ENCODE results near the gene SCAI. TPM values are rescaled to one million over a fixed set of nuclear protein-coding genes. Genes with fewer than 3 reads are reported as not detected.

SCAI gene
- total and polyA plus RNA-seq, 9 of the 15 experiments (the other 6 are each of a cell fraction or from before 2014, with no cell fraction given), result 0.70 to 12.4 (median 4.2) TPM

DNA sequence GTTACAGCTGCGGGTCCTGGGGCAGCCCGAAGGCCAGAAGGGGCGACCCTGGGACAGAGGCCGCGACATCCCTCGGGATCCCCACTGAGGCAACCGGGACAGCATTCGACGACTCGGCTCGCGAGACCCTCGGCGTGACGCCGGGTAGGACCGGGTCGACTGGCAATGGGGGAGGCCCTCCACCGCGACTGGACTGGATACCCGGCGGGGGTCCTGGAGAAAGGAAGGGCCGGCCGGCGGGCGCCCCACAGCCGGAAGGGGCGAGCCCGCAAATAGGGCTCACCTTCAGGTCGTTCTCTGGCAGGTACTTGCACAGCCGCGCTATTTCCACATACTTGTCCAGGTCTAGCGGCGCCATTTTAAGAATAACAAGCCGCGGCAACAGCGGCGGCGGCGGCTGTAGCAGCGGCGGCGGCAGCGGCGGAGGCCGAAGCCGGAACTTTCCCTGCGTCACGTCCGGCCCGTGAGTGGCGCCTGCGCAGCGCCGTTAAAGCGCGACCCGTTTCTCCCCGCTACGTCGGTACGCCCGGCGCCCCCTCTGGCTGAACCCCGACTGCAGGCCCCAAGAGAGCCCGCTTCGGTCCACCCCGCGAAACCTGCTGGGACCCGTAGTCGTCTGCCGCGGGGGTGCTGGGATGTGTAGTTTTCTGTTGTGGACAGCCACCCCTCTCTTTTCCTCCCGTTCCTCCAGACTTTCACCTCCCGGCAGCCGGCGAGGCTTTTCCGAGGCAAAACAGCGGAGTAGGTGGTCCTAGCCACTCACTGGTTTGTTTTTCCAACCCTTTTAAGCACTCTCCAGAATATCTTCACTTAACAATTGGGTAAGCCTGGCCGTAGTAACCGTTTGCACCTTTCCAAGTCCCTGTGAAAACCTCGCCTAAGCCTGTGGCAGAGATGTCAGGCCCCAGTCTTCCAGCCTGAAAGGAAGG lies 46.3 kb upstream of the SCAI start, which contains the start of gene PPP6C (continued):
- TF ChIP-seq, protein P1, sequence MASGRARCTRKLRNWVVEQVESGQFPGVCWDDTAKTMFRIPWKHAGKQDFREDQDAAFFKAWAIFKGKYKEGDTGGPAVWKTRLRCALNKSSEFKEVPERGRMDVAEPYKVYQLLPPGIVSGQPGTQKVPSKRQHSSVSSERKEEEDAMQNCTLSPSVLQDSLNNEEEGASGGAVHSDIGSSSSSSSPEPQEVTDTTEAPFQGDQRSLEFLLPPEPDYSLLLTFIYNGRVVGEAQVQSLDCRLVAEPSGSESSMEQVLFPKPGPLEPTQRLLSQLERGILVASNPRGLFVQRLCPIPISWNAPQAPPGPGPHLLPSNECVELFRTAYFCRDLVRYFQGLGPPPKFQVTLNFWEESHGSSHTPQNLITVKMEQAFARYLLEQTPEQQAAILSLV (tag; IDR thresholded peaks at IDR 0.05), result no peak
- peak; percentile 68 for TF ChIP-seq PRDM10 (IDR thresholded peaks at IDR 0.05; ENCODE audit: partially characterized antibody)
- no peak for TF ChIP-seq PRPF4 (IDR thresholded peaks at IDR 0.05; ENCODE audit: insufficient read depth, low read depth, low read length, poor library complexity, severe bottlenecking)
- TF ChIP-seq GATAD2A (IDR thresholded peaks at IDR 0.05), result no peak
- peak; percentile 91 for TF ChIP-seq KLF16 (IDR thresholded peaks at IDR 0.05)
- no peak for TF ChIP-seq MAFK (IDR thresholded peaks at IDR 0.05; ENCODE audit: low read length)
- TF ChIP-seq, protein P2, sequence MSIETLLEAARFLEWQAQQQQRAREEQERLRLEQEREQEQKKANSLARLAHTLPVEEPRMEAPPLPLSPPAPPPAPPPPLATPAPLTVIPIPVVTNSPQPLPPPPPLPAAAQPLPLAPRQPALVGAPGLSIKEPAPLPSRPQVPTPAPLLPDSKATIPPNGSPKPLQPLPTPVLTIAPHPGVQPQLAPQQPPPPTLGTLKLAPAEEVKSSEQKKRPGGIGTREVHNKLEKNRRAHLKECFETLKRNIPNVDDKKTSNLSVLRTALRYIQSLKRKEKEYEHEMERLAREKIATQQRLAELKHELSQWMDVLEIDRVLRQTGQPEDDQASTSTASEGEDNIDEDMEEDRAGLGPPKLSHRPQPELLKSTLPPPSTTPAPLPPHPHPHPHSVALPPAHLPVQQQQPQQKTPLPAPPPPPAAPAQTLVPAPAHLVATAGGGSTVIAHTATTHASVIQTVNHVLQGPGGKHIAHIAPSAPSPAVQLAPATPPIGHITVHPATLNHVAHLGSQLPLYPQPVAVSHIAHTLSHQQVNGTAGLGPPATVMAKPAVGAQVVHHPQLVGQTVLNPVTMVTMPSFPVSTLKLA (conservative IDR thresholded peaks at IDR 0.05), result peak; percentile 39 to 80
- TF ChIP-seq WHSC1 (IDR thresholded peaks at IDR 0.05; ENCODE audit: low read length), result no peak
- TF ChIP-seq THRA (IDR thresholded peaks at IDR 0.05), result no peak
- TF ChIP-seq LARP7 (IDR thresholded peaks at IDR 0.05), result no peak
- TF ChIP-seq HOXB6 (CRISPR knock-in tag; IDR thresholded peaks at IDR 0.05; ENCODE audit: borderline replicate concordance), result no peak

All from K562 (cell line).